Adrenal gland (tissue), 5 donors: ENCODE results near the gene KLK14.

ENCODE experiments used
- CTCF ChIP-seq, 6 experiments: fragments of 450-650 bp in 4 of 6; fragments of 200-600 bp in 2 of 6; sonication (generic) in 1 of 6; IDR thresholded peaks; 1 replicate in 5 of 6; 2 replicates in 1 of 6; pipeline versions ENCODE4 v1.5.1 to v1.8.0; 2016 to 2021; ENCODE audit warnings: antibody characterized with exemption in 6 of 6, mild to moderate bottlenecking in 2 of 6, moderate library complexity in 1 of 6
- POLR2A ChIP-seq, 2 donors: fragments of 450-650 bp; IDR thresholded peaks; one replicate each; pipeline ENCODE4 v1.6.1; 2017; ENCODE audit warnings: antibody characterized with exemption in 2 of 2, mild to moderate bottlenecking in 2 of 2, moderate library complexity in 1 of 2
- donor health status: DM: no; HTN: no; CAD: no.

GRCh38 chr19:51114087-51114729 is 31.5 kb upstream of the KLK14 start:
- TF ChIP-seq CTCF (IDR thresholded peaks at IDR 0.05), result no peak
- TF ChIP-seq POLR2A (IDR thresholded peaks at IDR 0.05), result no peak
